G401 (cell line): Measurements from ENCODE around the gene FAM83G. TPM values are rescaled to one million over a fixed set of nuclear protein-coding genes. Genes with fewer than 3 reads are reported as not detected.
A peak's percentile ranks its signal among the peaks of the same experiment; 100 is the strongest.
"Not testable (repeated sequence)": the region's sequence is repeated elsewhere in the genome, so short reads cannot be mapped to it uniquely, and the experiment has no call there.

Experiments used
- DNase-seq: peaks from one replicate; pipeline ENCODE4 v3.0.0-alpha.2; 2015; ENCODE audit warnings: low spot score
- in situ Hi-C: cut with HindIII; loops from 2 replicates; pipeline ENCODE4 v1.10.0; 2016; ENCODE audit warnings: low sequenced_read_pairs, mixed read lengths
- total RNA-seq: library from RNA; depleted of rRNA; stranded (reverse); fragments of >200 nt; shearing (Covaris generic); gene quantifications from 2 replicates; pipeline ENCODE4 v1.2.3, GENCODE V29; 2014; rRNA removed

FAM83G gene
- total RNA-seq, 1 experiment from 2014 or later: 10.2 TPM

- in situ Hi-C loops: no loop called here
- DNase-seq: no peak
Measured at GRCh38 chr17:18937981-18938691, 66.4 kb downstream of the FAM83G start.

- in situ Hi-C loops: no loop called here
- DNase-seq: no peak
Measured at GRCh38 chr17:18933102-18934058, 71.2 kb downstream of the FAM83G start.

- in situ Hi-C loops: no loop called here
Measured at GRCh38 chr17:18932360-18933055, 72.1 kb downstream of the FAM83G start.

GRCh38 chr17:18928628-18929125 lies 75.9 kb downstream of the FAM83G start:
- in situ Hi-C loops: no loop called here

More at GRCh38 chr17:18932360-18933055, 72.1 kb downstream of the FAM83G start:
- no peak for DNase-seq

GRCh38 chr17:18925187-18925586 lies 79.4 kb downstream of the FAM83G start:
- in situ Hi-C loops: no loop called here

More at GRCh38 chr17:18928628-18929125, 75.9 kb downstream of the FAM83G start:
- DNase-seq: peak; percentile 31

GRCh38 chr17:18922596-18922995 lies 82.0 kb downstream of the FAM83G start:
- in situ Hi-C loops: not testable (repeated sequence)

More at GRCh38 chr17:18925187-18925586, 79.4 kb downstream of the FAM83G start:
- no peak for DNase-seq

GRCh38 chr17:18921912-18922451 lies 82.6 kb downstream of the FAM83G start:
- in situ Hi-C loops: no loop called here
- DNase-seq: no peak

More at GRCh38 chr17:18922596-18922995, 82.0 kb downstream of the FAM83G start:
- DNase-seq: not testable (repeated sequence)

- in situ Hi-C loops: no loop called here
- no peak for DNase-seq
Measured at GRCh38 chr17:18921485-18921884, 83.1 kb downstream of the FAM83G start.

- in situ Hi-C loops: no loop called here
- DNase-seq: no peak
Measured at GRCh38 chr17:18920911-18921441, 83.6 kb downstream of the FAM83G start.

GRCh38 chr17:18919963-18920362 lies 84.6 kb downstream of the FAM83G start:
- no peak for DNase-seq
- in situ Hi-C loops: no loop called here

Other genes starting within 250 kb of the FAM83G start
- 46.6 and 47.7 TPM in 2 replicates for gene TVP23B, start 223.6 kb downstream of the FAM83G start, total RNA-seq
- 101 and 137 TPM in 2 replicates for gene PRPSAP2, start 146.6 kb downstream of the FAM83G start, total RNA-seq
- gene SLC5A10, start 52.6 kb downstream of the FAM83G start, total RNA-seq: not detected in 2 replicates
- gene GRAP, start 42.2 kb upstream of the FAM83G start, total RNA-seq: 1.3 and 5.2 TPM in 2 replicates
- gene GRAPL, start 122.8 kb upstream of the FAM83G start, total RNA-seq: not detected in 2 replicates
- gene EPN2, start 232.6 kb upstream of the FAM83G start, total RNA-seq: 18.8 and 20.8 TPM in 2 replicates